GM12892 (cell line): ENCODE results near the gene TTF2.

Source experiments
- POLR2A ChIP-seq: IDR thresholded peaks from 2 replicates; pipeline ENCODE4 v1.6.1; 2011; ENCODE audit warnings: low read depth, low read length, control low read depth
- POLR2AphosphoS5 ChIP-seq: IDR thresholded peaks from 2 replicates; pipeline ENCODE4 v1.6.1; 2011; ENCODE audit warnings: low read depth, low read length, control low read depth
- TAF1 ChIP-seq: IDR thresholded peaks from 2 replicates; pipeline ENCODE4 v1.6.1; 2011; ENCODE audit warnings: low read depth, mild to moderate bottlenecking, control low read depth, low read length, borderline replicate concordance

DNA sequence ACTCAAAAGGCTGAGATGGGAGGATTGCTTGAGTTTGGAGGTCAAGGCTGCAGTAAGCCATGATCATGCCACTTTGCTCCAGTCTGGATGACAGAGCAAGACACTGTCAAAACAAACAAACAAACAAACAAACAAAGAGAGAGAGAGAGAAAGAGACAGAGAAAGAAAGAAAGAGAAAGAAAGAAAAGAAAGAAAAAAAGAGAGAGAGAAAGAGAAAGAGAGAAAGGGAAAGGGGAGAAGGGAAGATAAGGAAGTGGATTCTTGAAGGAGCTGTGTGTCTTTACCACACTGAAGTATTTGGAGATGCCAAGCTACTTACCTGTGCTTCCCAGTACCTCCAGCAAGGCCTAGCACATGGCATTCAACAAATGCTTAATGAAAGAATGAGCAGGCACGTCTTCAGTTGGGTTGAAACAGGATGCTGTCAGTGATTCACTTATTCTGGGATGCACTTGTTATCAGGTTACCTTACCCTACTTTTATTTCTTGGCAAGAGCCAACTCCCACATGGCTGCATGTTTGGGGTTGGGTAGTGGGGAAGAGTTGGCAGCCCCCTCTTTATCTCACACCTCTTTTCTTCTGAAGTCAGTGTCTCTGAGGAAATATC lies 29.8 kb upstream of the TTF2 start:
- no peak for TF ChIP-seq POLR2AphosphoS5
- TF ChIP-seq TAF1 = no peak
- no peak for TF ChIP-seq POLR2A
